GM21360 (cell line): ENCODE measurements around the gene PDF.

Experiments
- ATAC-seq: cut with Tn5 transposase; IDR thresholded peaks from one replicate; pipeline ENCODE4 v1.9.1; 2021; ENCODE audit warnings: mild to moderate bottlenecking, moderate library complexity; ENCODE audit not compliant: unreplicated experiment

Gene PDF

DNA sequence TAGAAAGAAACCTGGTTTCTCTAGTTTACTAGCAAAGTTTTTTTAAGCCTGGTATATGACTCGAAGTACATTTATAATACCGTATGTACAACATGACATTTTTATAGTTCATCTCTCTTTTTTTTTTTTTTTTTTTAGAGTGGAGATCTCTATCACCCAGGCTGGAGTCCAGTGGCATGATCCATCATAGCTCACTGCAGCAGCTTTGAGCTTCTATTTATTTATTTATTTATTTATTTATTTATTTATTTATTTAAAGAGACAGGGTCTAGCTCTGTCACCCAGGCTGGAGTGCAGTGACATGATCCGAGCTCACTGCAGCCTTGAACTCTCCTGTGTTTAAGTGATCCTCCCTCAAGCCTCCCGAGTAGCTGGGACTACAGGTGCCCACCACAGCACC lies 45.1 kb downstream of the PDF start:
- no peak for ATAC-seq

DNA sequence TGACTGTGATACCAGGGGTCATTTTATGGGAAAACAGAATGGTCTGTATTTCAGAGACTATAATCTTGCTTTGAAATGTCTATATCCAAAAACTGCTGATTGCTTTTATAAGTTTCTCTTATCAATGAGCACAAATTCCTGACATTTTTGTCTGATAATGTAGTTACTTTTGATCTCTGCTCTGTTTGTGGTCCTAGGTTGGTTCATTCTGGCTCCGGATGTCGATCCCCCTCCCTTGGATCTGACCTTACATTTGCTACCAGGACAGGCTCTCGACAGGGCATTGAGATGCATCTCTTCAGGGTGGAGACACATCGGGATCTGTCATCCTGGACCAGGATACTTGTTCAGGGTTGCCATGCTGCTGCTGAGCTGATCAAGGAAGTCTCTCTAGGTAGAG lies 46.5 kb downstream of the PDF start:
- ATAC-seq, result no peak

DNA sequence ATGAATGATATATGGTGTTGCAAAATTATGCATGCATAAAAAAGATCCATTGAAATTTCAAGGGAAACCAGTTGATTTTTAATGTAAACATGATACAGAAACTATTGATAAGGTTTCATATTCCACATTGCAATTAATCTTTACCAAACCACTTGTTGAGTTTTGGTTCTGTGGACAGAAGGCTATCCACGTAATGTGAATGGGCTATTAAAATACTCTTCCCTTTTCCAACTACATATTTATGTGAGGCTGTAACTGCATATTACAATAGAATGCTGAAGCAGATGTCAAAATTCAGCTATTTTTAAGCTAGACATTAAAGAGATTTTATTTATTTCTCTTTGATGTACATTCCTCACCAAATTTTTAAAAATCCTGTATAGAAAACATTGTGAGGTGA lies 53.0 kb downstream of the PDF start:
- no peak for ATAC-seq
